IPS DF 4.7 (cell line): Measurements from ENCODE around the gene DLGAP1.

Source experiments
- DNase-seq: peaks from one replicate; pipeline ENCODE4 v3.0.0-alpha.2; 2013; ENCODE audit warnings: low spot score; ENCODE audit errors: extremely low read depth

DLGAP1 gene

DNA sequence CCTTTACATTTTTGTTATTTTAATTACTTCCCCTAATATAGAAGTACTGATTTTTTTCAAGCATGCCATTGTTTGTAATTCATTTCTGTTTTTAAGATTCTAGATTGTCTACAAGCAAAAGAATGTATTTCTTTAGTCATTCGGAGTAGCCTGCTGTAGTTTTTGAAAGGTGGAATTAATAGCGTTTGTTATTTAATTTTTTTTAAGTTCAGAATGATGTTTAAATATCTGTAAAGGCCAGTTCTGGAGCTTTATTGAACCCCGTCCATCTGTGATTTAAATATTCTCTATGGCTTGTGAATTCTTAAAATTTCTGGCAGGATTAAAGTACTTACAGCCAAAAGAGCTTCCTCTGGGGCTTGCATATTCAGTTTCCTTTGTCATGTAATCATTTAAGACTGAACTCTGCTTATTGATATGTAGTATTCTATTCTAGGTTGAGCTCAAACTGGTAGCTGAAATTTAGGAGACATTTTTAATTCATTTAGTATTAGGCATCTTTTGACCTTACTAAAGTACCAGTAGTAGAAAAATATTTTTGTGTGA is 999.9 kb downstream of the DLGAP1 start:
- DNase-seq, result no peak

DNA sequence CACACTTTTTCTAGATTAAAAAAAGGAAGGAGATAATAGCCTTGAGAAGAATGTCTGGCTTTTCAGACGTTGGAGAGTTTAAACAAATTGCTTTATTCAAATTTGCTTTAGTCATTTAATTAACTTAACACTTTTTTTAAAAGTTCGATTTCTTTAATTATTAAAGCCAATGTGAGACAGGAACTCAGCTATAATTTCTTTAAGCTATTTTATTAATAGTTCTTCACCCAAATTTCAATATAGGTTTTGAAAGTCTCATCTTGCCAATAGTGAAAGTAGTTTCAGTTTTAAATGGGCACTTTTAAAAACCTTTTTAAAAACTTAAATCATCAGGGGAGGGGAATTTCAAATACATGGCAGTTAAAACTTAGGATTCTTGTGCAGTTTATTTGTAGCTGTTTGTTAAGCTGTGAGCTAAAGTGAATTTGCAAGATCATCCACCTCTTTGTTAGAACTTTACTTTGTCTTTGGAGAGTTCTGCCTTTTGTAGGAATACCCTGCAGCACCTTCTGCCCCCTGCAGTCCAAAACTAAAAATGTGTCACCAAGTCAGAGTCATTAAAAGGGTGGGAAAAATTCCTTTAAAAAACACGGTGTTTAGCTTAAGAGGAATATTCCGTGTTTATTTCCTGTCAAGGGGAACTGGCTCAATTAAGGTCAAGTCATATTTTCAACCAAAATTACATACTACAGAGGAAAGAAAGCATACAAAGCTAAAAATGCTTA is 1000.6 kb downstream of the DLGAP1 start:
- no peak for DNase-seq

DNA sequence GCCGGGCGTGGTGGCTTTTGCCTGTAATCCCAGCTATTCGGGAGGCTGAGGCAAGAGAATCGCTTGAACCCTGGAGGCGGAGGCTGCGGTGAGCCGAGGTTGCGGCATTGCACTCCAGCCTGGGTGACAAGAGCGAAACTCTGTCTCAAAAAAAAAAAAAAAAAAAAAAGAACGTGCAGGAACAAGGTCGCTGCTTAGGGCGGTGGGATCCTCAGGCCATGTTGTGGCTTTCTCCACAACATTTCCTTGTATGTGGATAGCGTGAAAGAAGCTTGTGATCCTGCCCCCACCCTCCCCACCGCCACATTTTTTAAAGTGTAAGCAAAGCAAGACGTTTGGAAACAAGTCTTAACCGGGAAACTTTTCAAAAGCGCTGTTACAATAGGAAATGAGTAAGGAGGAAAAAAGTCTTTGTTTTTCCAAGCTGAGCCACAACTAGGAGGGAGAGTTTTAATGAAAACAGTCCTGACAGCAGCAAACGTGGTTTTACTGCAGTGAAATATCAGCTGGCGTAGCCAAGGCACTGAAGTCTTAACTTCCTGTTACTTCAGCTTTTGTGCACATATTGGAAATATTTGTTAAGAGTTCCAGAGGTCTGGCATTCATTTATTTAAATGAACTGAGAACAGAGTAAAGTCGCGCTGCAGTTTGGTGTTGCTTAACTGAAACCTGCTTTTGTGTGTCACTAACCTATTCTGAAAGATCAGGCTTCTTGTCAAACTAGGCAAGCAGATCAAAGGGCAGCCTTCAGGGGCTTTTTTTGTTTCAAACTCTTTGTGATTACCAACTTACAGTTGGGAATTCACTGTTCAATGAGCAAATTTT is 1001.4 kb downstream of the DLGAP1 start:
- no peak for DNase-seq

DNA sequence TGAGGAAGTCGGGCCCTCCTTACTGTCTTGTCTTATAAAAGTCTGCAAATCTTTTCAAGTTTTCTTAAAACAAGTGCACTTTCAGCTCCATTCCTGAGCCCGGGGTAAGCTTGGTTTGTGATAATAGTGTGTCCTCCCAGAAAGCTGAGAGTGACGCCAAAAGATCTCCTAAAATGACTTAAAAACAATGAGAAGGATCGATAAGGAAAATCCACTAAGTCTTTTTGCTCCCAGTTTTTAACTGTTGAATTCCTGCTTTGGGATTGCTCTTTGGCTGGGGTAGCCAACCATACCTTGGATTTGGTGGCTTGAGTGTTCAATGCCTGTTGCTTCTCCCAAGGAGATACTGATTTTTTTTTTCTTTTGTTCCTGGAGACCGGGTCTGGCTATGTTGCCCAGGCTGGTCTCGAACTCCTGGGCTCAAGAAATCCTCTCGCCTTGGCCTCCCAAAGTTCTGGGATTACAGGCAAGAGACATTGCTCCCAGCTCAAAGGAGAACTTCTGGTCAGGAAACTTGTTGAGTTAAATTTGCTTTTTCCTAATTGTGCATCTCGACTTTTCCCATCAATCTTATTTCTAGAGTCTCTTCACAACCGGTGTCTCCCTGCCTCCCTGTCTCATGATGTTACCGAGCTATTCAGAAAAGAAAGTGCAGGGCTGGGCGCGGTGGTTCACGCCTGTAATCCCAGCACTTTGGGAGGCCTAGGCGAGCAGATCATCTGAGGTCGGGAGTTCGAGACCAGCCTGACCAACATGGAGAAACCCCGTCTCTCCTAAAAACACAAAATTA is 1002.2 kb downstream of the DLGAP1 start:
- no peak for DNase-seq

DNA sequence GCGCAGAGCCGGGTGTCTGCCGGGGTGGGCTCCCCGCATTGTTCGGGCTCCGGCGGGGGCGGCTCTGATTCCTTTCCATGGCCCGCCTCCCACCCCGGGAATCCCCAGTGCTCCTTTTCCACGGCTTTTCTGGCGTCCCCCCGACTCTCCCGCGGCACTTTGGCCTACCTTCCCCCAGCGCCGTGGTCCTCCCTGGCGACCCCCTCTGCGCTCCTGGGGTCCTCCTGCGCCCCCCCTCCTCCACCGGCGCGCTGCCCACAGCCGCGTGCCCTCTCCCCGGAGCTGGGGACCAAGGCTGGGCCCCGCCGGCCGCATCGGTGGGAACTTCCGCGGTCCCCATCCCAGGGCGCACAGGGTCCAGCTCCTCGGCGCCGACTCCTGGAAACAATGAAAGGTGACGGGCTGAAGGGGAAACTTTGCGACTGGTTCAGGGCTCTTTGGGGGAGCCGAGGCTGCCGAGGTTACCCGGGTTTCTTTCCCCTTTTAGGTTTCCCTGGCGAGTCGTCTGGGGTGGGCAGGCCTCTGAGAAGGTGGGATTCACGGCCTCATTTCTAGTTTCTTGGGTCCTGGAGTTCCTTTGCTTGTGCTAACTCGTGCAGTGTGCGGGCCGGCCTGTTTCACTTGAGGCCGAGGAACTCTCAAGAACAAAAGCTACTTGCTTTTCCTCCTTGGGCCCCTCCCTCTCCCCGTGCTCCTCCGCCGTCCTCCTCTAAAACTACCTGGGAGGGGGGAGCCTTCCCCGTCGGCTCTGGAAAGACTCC is 1002.9 kb downstream of the DLGAP1 start:
- no peak for DNase-seq

DNA sequence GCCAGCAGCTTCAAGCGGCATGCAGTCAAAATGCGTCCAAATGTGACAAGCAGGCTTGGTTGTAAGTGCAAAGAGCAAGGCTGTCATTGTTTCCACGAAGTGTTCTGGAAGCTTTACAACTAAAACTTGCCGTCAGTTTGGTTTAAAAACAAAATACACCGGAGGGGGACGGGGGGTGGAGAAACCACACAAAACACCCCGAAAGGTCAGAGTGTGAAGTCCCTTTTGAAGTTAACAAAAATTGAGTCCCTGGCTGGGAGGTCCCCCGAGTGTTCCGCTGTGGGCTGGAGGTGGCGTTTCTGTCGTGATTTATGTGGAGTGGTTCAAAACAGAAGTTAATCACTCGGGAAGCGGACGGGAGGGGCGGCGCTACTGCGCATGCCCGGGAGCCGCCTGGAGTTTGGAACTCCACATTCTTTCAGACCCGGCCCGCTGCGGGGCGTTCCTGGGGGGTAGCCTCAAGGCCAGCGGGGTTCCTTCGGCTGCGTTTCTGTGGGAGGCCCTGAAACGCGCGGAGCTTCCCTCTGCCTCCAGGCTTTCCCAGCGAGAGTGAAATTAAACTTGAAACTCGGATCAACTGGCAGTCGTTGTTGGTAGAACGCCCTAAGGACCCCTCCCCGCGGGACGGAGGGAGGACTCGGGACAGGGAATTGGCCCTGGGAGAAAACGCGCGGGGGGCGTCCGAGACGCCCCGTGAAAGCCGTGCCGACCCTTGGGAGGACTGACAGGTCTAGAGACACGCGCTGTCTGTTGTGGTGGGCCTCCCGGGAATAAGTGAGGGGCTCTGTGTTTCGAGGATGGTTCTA is 1003.7 kb downstream of the DLGAP1 start:
- DNase-seq, result no peak

DNA sequence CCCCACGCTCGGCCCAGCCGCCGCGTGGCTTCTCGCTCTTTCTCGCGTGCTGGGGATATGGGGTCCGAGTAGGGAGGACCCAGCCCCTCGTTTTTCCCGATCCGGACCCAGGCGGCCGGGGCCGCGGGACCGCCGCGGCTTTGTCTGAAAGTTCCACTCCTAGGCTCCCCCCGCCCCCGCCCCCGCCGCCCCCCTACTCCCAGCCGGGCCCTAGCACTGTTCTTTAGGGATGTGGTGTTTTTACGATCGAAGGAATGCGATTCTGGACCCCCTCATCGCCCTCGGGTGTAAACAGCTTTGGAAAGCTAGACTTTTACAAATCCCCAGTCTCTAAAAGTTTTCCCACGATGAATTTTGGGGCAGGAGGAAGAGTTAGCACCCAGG is 1004.3 kb downstream of the DLGAP1 start:
- DNase-seq, result no peak

DNA sequence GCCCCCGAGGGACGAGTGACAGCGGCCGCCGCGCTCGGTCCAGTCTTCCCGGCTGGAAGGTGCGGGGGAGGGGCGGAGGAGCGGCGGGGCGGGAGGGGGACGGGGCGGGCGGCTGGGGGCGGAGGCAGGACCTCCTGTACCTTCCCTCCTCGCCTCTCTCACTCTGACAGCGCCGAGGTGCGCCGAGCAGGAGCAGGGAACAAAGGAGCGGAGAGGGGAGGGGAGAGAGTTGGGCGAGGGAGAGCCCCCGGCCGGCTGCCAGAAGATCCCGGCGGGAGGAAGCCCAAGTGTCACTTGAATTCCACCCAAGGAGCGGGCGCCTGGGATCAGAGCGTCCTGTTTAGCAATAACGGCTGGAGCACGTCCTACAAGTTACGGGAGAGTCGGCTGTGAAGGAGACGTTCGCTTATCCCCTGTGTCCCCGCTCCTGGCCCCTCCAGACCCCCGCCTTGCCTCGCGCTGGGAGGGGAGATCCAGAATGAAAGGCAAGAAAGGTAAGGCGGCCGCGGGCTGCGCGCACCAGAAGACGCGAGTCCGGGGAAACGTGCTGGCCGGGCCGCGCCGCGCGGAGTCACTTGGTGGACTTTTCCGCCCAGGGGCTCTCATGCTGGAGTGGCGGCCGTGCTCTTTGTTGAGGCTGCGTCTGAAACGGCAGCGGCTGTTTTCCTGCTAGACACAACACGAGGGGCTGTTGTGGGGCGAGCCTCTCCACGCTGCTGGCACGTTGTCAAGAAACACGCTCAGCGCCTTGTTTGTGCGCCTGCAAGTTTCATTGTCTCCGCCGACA is 1004.9 kb downstream of the DLGAP1 start, which contains the start of gene TGIF1:
Gene TGIF1 (plus strand): TSS at position 161 of the 787 bp plus-strand sequence. CDS start 318 bp downstream, at position 479.
- DNase-seq, result no peak

DNA sequence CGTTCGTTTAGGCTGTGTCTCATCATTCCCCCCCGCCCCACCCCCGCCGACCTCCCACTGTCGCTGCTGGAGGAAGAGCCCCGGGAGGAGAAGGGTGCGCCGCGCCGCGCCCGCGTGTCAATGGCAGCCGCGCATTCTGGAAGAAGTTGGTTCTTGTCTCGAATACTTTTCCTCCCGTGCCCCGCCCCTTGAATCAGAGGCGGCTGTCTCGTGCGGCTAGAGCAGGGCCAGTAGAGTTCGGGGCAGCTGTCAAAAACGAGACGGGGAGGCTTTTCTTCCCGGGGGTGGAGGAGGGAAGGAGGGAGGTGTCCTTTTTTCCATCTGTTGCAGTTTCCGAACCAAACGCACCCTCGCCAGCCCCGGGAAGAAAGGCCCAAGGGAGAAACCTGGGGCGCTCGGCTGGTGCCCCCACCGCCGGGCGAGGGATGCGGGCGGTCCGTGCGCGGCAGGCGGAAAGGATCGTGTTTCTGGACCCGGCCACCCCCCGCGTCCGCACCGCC is 1005.5 kb downstream of the DLGAP1 start:
- no peak for DNase-seq

DNA sequence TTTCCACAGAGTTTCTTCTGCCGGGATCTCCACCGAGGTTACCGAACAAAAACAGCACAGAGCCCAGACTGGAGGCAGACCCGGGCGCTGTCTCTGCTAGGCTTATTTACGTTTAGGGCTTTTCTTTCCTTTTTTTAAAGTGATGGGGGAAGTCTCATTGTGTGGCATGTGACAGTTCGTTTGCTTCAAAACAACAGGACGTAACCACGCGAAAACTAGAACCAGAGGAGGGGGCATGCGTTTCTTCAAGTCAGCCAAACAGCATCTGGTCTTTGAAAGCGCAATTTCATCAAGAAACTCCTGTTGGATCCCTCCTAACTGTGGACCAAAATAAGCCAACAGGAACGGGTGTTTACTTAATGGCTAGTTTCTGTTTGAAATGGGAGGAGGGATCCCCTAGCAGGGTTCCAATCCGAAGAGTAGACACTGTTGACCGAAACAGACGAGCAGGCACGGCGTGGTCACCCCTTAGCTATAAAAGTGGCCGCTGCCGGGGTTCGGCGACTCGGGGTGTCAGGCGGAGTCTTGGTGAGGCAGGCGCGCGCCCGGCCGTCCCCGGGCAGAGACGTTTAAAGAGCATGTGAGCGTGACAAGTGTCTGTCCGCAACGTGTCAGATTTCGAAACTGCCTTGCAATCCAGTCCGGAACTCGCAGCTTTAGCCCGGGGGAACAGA is 1006.1 kb downstream of the DLGAP1 start:
- no peak for DNase-seq

DNA sequence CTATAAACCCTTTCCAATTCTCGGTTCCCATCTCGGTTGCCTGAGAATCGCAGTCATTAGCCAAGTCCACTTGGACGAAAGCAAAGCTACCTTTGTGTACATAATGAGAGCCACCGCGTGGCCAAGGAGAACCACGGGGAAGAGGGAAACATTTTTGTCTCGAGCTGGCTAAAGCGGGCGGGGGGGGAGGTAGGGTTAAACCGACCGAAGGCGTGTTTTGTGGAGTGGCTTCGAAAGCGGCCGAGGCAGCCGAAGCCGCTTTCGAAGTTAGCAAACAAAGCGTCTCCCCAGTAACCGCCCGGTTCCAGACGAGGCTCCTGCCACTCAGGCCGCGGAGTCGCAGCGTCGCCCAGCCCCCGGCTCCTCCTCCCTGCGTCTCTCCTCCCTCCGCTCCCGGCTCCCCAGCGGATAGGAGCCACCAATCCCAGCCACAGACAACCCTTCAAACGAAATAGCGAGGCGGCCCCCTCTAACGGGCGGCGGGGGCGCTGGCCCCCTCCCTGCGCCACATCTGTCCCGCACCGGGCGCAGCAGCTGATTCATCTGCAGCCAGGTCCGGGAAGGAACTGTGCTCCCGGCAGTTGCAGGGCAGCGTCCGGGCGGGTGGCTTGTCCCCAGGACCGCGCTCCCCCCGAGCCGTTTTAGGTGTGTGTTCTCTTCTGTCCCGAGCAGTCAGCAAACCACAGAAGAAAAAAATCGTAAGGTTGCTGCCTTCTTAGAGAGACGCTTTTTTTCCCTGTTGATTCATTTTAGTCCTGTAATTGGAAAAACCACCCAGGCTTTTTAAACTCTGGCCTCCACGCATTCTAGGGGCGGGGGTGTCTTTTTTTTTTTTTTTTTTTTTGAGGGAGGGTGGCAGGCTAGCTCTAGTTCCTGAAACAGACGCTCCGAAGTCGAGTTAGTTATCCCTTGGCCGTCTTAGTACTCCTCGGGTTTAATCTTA is 1006.9 kb downstream of the DLGAP1 start:
- no peak for DNase-seq

DNA sequence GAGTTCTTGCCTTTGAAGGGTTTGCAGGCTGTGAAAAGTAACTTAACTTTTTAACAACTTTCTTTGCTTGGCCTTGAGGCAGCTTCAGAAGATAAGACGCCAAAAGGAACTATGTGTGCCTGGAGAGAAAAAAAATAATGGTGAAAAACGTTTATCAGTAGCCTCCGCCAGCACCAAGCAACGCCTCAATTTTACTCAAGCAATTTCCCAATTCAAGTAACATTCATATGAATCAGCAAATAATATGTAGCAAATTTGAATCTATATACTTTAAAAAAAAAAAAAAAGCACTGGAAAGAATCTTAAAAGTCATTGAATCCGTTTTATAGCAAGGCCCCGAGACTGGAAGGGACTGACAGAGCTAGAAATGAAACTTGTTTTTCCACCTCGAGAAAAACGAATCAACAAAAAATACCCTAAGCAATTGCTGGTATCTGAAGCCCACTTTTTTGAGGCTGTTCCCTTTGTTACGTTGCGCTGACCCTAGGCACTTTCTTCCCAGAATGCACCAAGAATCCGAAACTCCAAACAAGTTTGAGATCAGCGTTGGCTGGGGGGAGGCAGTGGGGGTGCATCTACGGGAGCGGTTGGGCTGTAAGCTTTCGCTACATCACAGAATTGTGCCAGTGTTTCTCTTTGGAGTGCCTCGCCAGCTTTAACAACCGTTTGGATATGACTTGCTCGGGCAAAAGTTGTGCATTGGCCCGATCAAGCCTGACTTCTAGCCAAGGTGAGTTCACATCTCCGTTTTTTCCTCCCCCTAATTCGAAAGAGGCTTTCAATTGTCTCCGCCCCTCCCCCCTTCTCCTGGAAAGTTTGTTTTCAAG is 1007.8 kb downstream of the DLGAP1 start:
- no peak for DNase-seq
